Skin epidermis (tissue), 12 donors: ENCODE data around the gene PTPRN2.
"Not testable (repeated sequence)": the region's sequence is repeated elsewhere in the genome, so short reads cannot be mapped to it uniquely, and the experiment has no call there.

Experiments
- H3K27ac ChIP-seq, 21 experiments: fragments of 200-600 bp; sonication (generic) in 11 of 21; one replicate each; pipeline ENCODE4 v1.5.0; 2020; ENCODE audit warnings: mild to moderate bottlenecking in 3 of 21, inconsistent platforms in 2 of 21, moderate library complexity in 2 of 21
- H3K4me3 ChIP-seq, 7 experiments: fragments of 200-600 bp; sonication (generic) in 2 of 7; one replicate each; pipeline ENCODE4 v1.5.0; 2020; ENCODE audit warnings: inconsistent platforms in 2 of 7, mild to moderate bottlenecking in 2 of 7, moderate library complexity in 1 of 7

Gene PTPRN2

DNA sequence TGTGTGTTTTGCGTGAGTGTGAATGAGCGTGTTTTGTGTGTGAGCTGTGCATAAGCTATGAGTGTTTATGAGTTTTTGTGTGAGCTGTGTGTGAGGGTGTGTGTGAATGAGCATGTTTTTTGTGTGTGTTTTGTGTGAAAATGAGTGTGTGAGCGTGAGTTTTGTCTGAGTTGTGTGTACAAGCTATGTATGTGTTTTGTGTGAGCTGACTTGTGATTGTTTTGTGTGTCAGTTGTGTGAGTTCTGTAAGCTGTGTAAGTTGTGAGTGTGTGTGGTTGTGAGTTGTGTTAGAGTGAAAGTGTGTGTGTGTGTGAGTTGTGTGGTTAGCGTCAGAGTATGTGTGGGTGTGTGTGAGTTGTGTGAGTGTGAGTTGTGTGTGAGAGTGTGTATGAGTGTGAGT lies 343.2 kb downstream of the PTPRN2 start:
- Histone ChIP-seq H3K4me3 (no peak overlapping the region), H3K27ac (no peak overlapping the region)

DNA sequence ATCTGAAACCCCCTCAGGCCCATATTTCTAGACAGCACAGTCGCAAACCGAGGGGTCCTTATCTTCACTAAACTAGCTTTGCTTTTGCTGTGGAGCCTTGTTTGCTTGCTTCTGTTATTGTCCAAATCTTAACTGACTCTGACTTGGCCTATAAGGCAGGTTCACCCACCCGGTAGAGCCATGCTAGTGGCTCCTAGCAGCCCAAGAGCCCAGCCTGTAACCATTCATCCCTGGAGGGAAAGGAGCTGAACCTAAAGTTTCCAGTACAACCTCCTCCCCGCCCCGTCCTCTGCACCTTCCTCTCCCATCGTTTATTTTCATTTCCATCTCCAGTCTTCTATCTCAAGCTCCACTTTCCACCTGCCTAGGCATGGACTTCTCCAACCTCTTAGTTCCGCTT lies 345.7 kb downstream of the PTPRN2 start:
- H3K27ac ChIP-seq, result no peak overlapping the region
- H3K4me3 ChIP-seq, result no peak overlapping the region

DNA sequence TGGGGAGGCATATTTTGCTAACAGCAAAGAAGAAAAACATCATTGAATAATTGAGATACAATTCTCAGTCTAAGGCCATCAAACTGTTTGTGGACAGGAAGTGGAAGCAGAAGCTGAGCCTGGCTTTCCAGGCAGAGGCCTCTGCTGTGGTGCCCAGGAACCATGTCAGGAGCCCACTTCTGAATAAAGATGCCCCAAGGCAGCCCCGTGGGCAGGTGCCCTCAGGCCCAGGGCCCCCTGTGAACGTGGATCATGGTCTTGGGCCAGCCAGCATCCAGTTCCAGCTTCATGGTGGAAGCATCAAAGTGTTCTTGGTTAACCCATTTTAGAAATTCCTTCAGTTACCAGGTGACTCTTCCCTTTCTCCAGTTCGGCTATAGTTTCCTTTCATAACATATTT lies 346.8 kb downstream of the PTPRN2 start:
- H3K27ac ChIP-seq, result no peak overlapping the region
- H3K4me3 ChIP-seq, result no peak overlapping the region

DNA sequence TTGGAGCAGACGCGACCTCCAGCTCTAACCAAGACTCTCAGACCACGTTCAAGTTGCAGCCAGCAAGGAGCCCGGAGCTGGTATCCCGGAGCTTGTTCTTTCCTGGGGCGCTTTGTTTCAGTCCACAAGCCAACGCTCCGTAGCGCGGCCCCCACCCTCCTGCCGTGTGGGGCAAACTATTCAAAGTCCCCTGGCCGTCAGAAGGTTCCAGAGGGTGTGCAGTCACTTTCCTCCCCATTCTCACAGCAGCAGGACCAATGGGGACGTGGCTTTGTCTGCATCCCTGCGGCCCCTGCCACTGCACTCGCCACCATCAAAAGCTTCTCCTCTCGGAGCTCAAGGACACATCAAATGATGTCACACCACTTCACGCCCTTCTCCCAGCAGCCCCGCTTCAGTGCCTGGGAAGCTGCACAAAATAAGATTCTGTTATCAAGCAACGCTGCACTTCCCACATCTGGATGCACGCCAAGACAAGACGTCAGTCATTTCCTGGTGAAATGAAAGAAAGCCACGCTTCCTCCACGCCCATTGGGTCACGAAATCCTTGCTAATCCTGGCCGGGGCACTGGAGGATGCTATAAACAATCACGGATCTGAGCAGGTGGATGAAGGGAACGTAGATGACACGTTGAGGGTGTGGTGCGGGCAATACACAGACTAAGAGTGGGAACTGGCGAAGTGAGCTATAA lies 348.2 kb downstream of the PTPRN2 start:
- no peak overlapping the region for H3K27ac ChIP-seq
- no peak overlapping the region for H3K4me3 ChIP-seq

DNA sequence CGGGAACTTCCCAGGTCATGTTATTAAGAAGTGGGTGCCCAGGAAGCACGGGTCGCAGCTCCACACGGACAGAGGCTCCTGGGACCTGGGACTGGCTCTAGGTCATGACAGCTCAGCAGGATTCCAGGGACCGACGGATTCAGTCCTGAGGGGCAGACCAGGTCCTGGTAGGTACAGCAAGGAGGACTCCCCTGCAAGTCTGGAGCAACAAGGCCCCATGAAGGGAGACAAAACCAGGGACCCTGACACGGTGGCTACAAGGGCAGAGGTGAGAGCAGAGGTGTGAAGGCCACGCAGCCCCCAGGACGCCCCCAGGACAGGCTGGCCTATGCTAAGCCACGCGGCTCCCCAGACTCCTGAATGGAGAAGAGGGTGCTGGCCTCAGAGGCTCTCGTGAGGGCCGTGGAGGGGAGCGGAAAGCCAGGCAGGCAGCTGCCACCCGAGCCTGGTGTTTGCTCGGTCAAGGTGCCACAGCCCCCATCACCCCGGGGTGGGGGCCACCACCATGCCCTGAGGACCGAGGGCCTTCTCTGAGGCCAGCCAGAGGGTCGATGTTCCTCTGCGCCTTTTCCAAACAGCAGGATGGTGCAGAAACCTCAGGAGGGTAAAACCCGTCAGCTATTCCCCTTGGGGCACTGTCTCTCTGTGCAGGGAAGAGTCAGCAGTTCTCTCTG lies 348.9 kb downstream of the PTPRN2 start:
- no peak overlapping the region for H3K27ac ChIP-seq
- no peak overlapping the region for H3K4me3 ChIP-seq

DNA sequence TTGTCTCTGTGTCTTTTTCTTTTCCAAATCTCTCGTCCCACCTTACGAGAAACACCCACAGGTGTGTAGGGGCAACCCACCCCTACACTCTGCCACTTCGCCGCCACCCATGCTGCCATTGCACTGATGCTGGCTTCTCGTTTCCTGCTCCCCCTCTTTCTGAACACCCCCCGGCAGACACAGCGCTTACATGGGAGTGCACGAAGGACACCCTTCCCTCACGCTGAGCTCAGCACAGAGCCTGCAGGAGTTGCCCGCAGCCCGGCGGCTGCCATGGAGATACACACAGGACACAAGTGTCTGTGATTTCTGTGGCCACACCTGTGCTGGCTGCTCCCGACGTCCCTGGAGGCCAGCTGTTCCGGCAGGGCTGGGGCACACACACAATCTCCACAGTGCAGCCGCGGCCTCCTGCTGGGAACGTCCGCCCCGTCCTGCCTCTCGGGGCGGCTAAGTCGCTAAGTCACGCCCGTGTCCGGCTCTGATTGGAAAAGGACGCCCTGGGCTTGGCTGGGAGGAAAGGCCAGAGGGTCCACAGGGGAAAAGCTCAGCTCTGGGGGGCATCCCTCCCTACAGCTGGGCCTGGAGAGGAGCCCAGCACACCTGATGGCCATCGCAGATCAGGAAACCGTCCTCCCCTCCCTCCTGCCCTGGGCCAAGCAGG lies 349.8 kb downstream of the PTPRN2 start:
- no peak overlapping the region for H3K27ac ChIP-seq

DNA sequence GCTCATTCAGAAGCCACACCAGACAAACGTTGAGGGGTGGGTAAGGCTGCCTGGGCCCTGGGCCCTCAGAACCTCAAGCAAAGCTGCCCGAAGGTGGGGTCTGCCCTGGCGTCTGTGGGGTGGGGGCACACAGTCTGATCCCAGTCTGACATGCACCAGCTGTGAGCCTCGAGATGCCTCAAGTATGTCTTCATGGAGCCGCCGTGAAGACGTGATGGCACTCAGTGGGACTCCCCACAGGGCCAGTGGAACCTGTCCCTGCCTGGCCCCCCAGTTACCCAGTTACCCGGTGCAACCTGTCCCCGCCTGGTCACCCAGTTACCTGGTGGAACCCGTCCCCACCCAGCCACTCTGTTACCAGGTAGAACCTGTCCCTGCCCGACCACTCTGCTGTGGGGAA lies 351.2 kb downstream of the PTPRN2 start:
- no peak overlapping the region for H3K27ac ChIP-seq
- no peak overlapping the region for H3K4me3 ChIP-seq

More for the DNA sequence above, 349.8 kb downstream of the PTPRN2 start:
- no peak overlapping the region for H3K4me3 ChIP-seq

DNA sequence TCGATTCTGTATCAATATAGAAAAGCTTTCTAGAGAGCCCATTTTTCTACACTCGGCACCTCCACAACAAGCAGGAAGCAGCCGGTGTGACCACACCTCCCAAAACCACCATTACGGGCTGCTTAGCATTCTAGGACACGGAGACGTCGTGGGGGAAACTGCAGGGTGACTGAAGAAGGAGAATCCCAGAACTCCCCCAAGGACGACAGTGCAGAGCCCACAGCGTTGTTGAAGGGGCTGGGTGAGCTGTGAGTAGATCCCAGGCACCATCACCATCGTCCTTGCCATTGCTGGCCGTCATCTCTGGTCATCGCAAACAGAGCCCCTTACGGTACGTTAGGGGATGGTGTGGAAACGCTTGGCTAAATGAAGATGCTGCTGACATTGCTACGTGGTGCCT lies 351.8 kb downstream of the PTPRN2 start:
- Histone ChIP-seq H3K27ac (no peak overlapping the region), H3K4me3 (no peak overlapping the region)

DNA sequence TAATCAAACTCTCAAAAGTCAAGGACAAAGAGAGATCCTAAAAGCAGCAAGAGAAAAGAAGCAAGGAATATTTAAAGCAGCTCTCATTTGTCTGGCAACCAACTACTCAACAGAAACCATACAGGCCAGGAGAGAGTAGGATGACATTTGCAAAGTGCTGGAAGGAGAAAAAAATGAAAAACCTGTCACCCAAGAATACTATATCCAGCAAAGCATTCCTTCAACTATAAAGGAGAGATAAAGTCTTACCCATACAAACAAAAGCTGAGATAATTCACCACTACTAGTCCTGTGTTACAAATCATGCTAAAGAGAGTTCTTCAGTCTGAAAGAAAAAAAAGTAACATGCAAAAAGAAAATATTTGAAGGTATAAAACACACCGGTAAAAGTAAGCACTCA lies 357.7 kb downstream of the PTPRN2 start:
- Histone ChIP-seq H3K27ac (no peak overlapping the region), H3K4me3 (no peak overlapping the region)

DNA sequence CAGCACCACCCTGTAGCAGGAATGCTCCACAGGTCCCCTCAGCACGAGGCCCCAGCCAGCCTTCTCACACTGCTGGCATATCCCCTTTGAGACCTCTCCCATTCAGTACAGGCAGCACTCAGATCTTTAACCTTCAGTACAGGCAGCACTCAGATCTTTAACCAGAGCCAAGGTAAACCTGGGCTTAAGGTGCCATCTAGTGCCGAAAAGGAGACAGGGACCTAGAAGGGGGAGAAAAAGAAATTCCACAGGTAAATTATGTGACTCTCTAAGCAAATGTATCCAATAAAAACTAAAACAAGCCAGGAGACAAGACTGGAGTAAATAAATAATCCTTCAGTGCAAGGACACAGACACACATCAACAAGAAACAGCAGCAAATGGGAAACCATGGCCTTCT lies 358.6 kb downstream of the PTPRN2 start:
- Histone ChIP-seq H3K27ac (no peak overlapping the region), H3K4me3 (no peak overlapping the region)

DNA sequence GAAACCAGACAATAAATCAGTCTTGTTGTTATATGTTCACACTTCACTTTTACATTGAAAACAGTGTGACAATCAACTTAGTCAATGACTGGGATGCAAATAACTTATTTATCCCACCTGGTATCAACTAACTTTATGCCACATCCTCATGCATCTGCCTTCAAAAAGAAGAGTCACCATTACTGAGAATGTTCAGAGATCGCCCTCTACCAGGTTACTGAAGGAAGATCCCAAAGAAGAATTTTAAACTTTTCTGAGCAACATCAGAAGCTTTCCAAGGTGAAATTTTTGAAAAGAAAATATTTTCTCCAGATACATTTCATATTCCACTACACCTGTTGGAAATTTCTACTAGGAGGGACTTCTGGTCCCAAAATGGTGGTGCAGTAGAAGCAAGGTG lies 359.5 kb downstream of the PTPRN2 start:
- Histone ChIP-seq H3K27ac (no peak overlapping the region), H3K4me3 (no peak overlapping the region)

DNA sequence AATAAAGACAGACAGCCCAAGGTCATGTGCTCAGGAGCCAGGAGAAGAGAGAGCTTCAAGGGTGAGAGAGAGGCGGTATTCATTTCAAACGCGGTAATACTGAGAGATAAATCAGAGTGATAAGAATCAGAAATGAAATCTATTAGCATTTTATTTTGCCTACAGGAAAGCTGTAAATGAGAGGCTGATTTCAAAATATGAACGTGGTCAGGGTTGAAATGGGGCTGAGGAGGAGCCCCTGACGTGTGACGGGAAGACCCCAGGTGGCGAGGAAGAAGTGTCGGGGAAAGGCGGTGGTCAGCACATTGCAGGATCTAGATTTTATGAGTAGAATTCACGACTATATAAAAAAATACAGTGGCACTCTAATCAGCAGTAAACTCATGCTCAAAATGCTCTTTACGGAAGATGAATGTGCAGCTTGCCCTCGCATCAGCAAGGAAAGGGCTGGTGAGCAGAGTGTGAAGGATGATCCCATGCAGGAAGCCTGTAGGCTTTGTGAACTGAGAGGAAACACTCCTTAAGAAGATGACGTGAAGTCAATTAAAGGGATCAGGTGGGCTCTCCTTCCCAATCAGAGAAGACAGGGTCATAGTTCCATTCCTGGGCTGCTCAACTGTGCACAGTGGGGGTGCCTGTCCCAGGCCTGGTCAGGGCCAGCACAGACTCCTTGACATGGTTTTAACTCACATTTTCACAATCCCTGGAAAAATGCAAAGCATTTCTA lies 360.2 kb downstream of the PTPRN2 start:
- H3K4me3 ChIP-seq, result no peak overlapping the region

DNA sequence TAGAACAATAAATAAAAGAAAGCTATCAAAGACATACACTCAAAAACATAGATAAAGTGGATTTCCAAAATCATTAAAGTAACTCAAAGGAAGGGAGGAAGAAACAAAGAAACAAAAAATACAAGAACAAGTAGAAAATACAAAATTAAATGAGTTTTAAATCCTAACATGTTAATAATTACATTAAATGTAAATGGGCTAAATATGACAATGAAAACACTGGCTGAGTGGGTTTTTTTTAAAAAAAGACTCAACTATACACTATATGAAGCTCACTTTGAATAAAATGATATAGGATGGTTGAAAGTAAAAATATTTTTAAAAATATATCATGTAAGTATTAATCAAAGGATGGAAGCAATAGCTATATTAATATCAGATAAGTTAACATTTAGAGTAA lies 371.4 kb downstream of the PTPRN2 start:
- Histone ChIP-seq H3K4me3 (no peak overlapping the region), H3K27ac (no peak overlapping the region)

More for the DNA sequence above, 360.2 kb downstream of the PTPRN2 start:
- no peak overlapping the region for H3K27ac ChIP-seq

DNA sequence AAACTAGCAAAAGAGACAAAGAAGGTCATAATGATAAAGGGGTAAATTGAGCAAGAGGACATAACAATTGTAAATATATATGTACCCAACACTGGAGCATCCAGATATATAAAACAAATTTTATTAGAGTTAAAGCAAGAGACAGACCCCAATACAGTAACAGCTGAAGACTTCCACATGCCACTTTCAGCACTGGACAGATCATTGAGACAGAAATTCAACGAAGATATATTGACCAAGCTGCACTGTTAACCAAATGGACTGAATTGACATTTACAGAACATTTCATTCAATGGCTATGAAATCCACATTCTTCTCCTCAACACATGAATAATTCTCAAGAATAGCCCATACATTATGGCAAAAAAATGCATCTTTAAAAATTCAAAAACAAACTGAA lies 378.2 kb downstream of the PTPRN2 start:
- no peak overlapping the region for H3K4me3 ChIP-seq

DNA sequence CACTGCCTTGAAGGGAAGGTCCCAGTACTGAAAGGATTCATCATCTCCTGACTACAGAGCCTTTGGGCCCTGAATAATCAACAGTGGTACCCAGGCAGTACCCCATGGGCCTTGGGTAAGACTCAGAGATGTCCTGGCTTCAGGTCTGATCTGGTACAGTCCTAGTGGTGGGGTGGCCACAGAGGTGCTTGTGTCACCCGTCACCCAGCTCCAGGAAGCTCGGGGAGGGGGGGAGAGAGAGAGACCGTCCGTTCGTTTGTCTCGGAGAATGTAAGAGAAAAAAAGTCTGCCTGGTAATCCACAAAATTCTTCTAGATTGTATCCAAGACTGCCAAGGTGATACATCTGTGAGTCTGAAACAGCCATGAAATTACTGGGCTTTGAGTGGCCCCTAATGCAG lies 381.3 kb downstream of the PTPRN2 start:
- no peak overlapping the region for H3K27ac ChIP-seq
- no peak overlapping the region for H3K4me3 ChIP-seq

More for the DNA sequence above, 378.2 kb downstream of the PTPRN2 start:
- no peak overlapping the region for H3K27ac ChIP-seq

DNA sequence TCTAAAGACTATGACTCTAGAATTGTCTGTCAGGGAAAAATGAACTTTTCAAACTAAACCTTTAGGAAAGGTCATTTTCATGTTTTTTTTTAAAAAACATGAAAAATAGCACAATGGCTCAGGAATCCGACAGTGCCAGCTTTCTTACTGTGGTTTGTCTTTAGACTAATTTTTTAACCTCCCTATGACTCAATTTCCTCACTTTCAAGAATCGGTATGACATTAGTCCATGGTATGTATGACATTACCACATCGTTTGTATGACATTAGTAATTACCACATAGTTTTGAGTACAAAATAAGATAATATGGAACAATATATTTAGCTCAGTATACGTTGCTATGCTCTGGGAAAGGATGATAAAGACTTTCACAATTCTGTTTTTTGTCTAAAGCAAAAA lies 383.2 kb downstream of the PTPRN2 start:
- Histone ChIP-seq H3K27ac (no peak overlapping the region), H3K4me3 (no peak overlapping the region)

DNA sequence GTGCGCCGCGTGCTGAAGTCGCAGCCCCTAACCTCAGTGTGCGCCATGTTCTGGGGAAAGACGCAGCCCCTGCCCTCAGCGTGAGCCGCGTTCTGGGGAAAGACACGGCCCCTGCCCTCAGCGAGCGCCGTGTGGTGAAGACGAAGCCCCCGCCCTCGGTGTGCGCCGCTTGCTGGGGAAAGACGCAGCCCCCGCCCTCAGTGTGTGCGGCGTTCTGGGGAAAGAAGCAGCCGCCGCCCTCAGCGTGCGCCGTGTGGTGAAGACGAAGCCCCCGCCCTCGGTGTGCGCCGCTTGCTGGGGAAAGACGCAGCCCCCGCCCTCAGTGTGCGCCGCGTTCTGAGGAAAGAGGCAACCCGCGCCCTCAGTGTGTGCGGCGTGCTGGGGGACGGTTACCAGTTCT lies 383.7 kb downstream of the PTPRN2 start:
- not testable (repeated sequence) for H3K4me3 ChIP-seq

DNA sequence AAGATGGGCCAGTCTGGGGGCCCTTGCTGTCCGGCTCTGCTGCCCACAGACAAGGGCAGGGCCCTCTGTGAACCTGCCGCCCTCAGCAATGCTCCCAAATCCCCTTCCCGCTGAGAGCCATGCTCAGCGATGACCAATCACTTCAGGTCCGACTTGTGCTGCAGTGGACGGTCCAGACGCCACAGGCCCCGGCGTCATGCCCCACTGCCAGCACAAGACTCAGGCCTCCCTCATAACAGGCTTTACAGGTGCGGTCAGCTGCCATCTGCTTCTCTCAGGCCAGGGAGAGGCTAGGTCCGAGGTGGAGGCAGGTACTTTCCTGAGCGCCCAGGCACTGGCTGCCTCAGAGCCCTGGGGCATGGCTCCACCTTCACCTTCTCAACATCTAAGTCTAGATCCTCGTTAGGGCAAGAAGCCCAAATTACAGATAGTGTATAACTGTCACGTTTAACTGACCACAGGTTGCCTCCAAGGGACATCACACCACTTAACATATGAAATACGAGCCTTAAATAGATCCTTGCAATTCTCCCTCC lies 393.2 kb downstream of the PTPRN2 start:
- H3K27ac ChIP-seq, result no peak overlapping the region
- no peak overlapping the region for H3K4me3 ChIP-seq

More for the DNA sequence above, 383.7 kb downstream of the PTPRN2 start:
- not testable (repeated sequence) for H3K27ac ChIP-seq

DNA sequence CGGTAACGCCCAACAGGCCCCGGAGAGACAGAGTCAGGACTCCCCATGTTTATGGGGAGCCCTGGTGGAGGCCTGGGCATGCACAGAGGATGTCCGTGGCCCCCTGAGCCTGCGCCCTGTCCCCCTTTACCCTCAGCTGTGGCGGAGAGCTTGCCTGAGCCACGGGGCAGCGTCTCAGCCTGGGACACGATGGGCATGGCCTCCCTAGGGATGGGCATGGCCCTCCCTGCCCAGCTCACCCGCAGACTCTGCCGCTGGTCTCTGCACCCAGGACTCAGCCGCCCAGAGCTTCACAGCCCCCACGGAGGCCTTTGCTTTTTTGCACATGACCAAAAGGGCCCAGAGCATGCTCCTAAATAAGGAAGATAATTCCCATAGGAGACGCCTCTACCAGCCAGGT lies 394.2 kb downstream of the PTPRN2 start:
- Histone ChIP-seq H3K27ac (no peak overlapping the region), H3K4me3 (no peak overlapping the region)

DNA sequence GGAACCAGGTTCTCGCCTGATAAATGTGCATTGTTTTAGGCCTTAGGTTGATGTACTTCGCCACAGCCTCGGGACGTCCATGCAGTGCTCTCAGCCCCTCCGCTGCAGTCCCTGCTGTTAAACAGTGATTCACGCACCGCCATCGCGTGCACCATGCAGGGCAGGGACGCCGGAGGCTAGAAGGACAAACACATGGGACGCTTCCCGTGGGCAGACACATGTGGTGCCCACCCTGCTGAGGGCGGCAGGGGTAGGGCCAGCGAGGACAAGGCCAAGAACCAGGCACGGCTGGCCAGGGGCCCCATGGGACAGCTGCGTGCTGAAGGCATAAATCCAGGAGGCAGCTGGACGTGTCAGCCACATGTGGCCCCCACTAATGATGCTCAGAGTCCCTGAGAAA lies 394.7 kb downstream of the PTPRN2 start:
- Histone ChIP-seq H3K4me3 (no peak overlapping the region), H3K27ac (no peak overlapping the region)
